B cell (primary cell): Measurements from ENCODE around the gene CCDC6. TPM values are rescaled to one million over a fixed set of nuclear protein-coding genes. Genes with fewer than 3 reads are reported as not detected.

Experiments used
- ATAC-seq: fragments of 200-7000 bp; cut with Tn5 transposase; one replicate; pipeline ENCODE4 v1.10.0; 2021; ENCODE audit warnings: low read depth, mild to moderate bottlenecking, moderate number of reproducible peaks, moderate library complexity
- CTCF ChIA-PET: fragments of 350-600 bp; sonication (Branson Sonifier 250); formaldehyde crosslinking; loops from one replicate; lab custom pipeline; 2021; ENCODE audit warnings: antibody characterized with exemption, inconsistent platforms; lab: Charles Lee
- POLR2A ChIA-PET: fragments of 350-600 bp; sonication (Branson Sonifier 250); formaldehyde crosslinking; loops from one replicate; lab custom pipeline; 2021; ENCODE audit warnings: antibody characterized with exemption; lab: Charles Lee
- DNase-seq: peaks from one replicate; pipeline ENCODE4 v3.0.0; 2013
- H2AFZ ChIP-seq: 2 replicates; pipeline ENCODE4 v1.6.1; 2012; ENCODE audit warnings: mild to moderate bottlenecking, low read depth, low read length; ENCODE audit not compliant: insufficient read depth, poor library complexity, severe bottlenecking
- H3K27ac ChIP-seq, 2 donors: 1 replicate in 1 of 2; 2 replicates in 1 of 2; pipeline ENCODE4 v1.5.1; 2012 to 2013; ENCODE audit warnings: low read length in 2 of 2, mild to moderate bottlenecking in 2 of 2, moderate library complexity in 1 of 2
- H3K27me3 ChIP-seq, 4 experiments: fragments of 200-600 bp in 1 of 4; sonication (generic) in 1 of 4; replicated peaks in 1 of 4; 1 replicate in 2 of 4; 2 replicates in 2 of 4; pipeline versions ENCODE4 v1.6.1 to v1.7.0; 2013 to 2016; ENCODE audit warnings: low read length in 3 of 4, mild to moderate bottlenecking in 2 of 4, mixed read lengths in 1 of 4, moderate library complexity in 1 of 4; ENCODE audit not compliant: insufficient read depth in 4 of 4, control insufficient read depth in 3 of 4; ENCODE audit errors: control extremely low read depth in 1 of 4
- H3K36me3 ChIP-seq, 2 experiments: replicated peaks in 1 of 2; 1 replicate in 1 of 2; 2 replicates in 1 of 2; pipeline versions ENCODE4 v1.6.1 to v1.7.1; 2013; ENCODE audit warnings: low read length in 1 of 2; ENCODE audit not compliant: insufficient read depth in 2 of 2, control insufficient read depth in 1 of 2; ENCODE audit errors: control extremely low read depth in 1 of 2, extremely low read depth in 1 of 2
- H3K4me1 ChIP-seq, 2 donors: fragments of 200-600 bp in 1 of 2; sonication (generic) in 1 of 2; 1 replicate in 1 of 2; 2 replicates in 1 of 2; pipeline versions ENCODE4 v1.5.1 to v1.6.1; 2013 to 2017; ENCODE audit warnings: low read length in 2 of 2; ENCODE audit not compliant: control insufficient read depth in 2 of 2, insufficient read depth in 2 of 2
- H3K4me2 ChIP-seq: replicated peaks from 2 replicates; pipeline ENCODE3; 2012; ENCODE audit warnings: mild to moderate bottlenecking, low read depth, low read length; ENCODE audit not compliant: poor library complexity, severe bottlenecking
- H3K4me3 ChIP-seq, 5 experiments: fragments of 200-600 bp in 1 of 5; sonication (generic) in 1 of 5; 1 replicate in 3 of 5; 2 replicates in 2 of 5; pipeline versions ENCODE4 v1.5.1 to v1.7.0; 2011 to 2016; ENCODE audit warnings: low read length in 4 of 5, mild to moderate bottlenecking in 4 of 5, low read depth in 2 of 5, control low read depth in 1 of 5, moderate library complexity in 1 of 5; ENCODE audit not compliant: insufficient read depth in 1 of 5; ENCODE audit errors: control extremely low read depth in 1 of 5, extremely low read depth in 1 of 5
- H3K79me2 ChIP-seq: fragments of 200-600 bp; sonication (generic); one replicate; pipeline ENCODE4 v1.6.0; 2016; ENCODE audit warnings: low read length; ENCODE audit not compliant: control insufficient read depth, insufficient read depth
- H3K9ac ChIP-seq: fragments of 200-600 bp; sonication (generic); 2 replicates; pipeline ENCODE4 v1.6.1; 2017; ENCODE audit warnings: mild to moderate bottlenecking, low read length, moderate library complexity
- H3K9me3 ChIP-seq, 3 donors: one replicate each; pipeline versions ENCODE4 v1.6.1 to v1.7.1; 2013; ENCODE audit warnings: low read length in 2 of 3; ENCODE audit not compliant: control insufficient read depth in 2 of 3, insufficient read depth in 1 of 3; ENCODE audit errors: control extremely low read depth in 1 of 3
- H4K20me1 ChIP-seq: 2 replicates; pipeline ENCODE4 v1.6.0; 2012; ENCODE audit warnings: mild to moderate bottlenecking, low read length; ENCODE audit not compliant: insufficient read depth, control insufficient read depth, poor library complexity, severe bottlenecking
- H3K27ac Mint-ChIP-seq: one replicate; pipeline ENCODE4 v1.8.0; 2021; ENCODE audit warnings: mixed read lengths
- H3K27me3 Mint-ChIP-seq: one replicate; pipeline ENCODE4 v1.8.0; 2021; ENCODE audit warnings: mixed read lengths
- H3K4me1 Mint-ChIP-seq: one replicate; pipeline ENCODE4 v1.8.0; 2021; ENCODE audit warnings: mixed read lengths
- H3K4me3 Mint-ChIP-seq: one replicate; pipeline ENCODE4 v1.8.0; 2021; ENCODE audit warnings: mixed read lengths
- H3K9me3 Mint-ChIP-seq: one replicate; pipeline ENCODE4 v1.8.0; 2022; ENCODE audit warnings: mixed read lengths; ENCODE audit not compliant: insufficient read depth
- EZH2 ChIP-seq: IDR thresholded peaks from 2 replicates; pipeline ENCODE4 v1.6.1; 2012; ENCODE audit warnings: borderline replicate concordance, low read depth, mild to moderate bottlenecking, moderate library complexity, low read length; ENCODE audit not compliant: insufficient read depth, poor library complexity, severe bottlenecking
- WGBS: methylation state at CpG from one replicate; pipeline ENCODE4 v1.1.5; 2013; ENCODE audit warnings: missing lambda C conversion rate; ENCODE audit not compliant: insufficient coverage; 5-methylcytosine and 5-hydroxymethylcytosine counted together
- intact Hi-C: fragments of 100-400 bp; cut with micrococcal nuclease; formaldehyde crosslinking; loops from one replicate; pipeline ENCODE4 v1.10.0; 2022
- polyA plus RNA-seq: library from polyadenylated mRNA; depleted of rRNA; stranded (reverse); fragments of >200 nt; gene quantifications from 2 replicates; pipeline ENCODE4 v1.2.3, GENCODE V29; 2012
- total RNA-seq, 2 donors: library from RNA; stranded (reverse); fragments of 120-200 nt in 1 of 2; gene quantifications; 1 replicate in 1 of 2; 2 replicates in 1 of 2; pipeline versions ENCODE4 v1.2.3 to v1.2.4, GENCODE V29; 2013 to 2022
- TF ChIP-seq, protein P1 (sequence below): fragments of 200-600 bp; IDR thresholded peaks from one replicate; pipeline ENCODE4 v1.8.0; 2022; ENCODE audit warnings: antibody characterized with exemption, mild to moderate bottlenecking

The CCDC6 gene
- total and polyA plus RNA-seq, 2 donors (not counting 1 experiment from before 2014, with no cell fraction given), result 18.2 to 30.1 TPM

DNA sequence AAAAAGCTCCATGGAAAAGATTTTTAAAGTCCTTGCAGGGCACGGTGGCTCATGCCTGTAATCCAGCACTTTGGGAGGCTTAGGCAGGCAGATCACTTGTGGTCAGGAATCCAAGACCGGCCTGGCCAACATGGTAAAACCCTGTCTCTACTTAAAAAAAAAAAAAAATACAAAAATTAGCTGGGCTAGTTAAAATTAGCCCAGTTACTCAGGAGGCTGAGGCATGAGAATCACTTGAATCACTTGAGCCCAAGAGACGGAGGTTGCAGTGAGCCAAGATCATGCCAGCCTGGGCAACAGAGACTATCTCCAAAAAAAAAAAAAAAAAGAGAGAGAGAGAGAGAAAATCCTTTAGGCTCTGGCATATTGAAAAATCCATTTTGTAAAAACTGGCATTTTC, 61.9 kb downstream of the CCDC6 start:
- intact Hi-C loops, result no loop called here
- Histone ChIP-seq H3K4me1 (peaks cover 0 to 4% of the 10 kb centered on the region in 2 donors), H3K4me3 (no peak overlapping the region), H4K20me1 (peaks cover 4% of the 10 kb centered on the region), H3K4me2 (no peak overlapping the region), H3K27ac (no peak overlapping the region), H2AFZ (no peak overlapping the region), H3K79me2 (peaks cover 69% of the 10 kb centered on the region), H3K36me3 (peaks cover 25 to 57% of the 10 kb centered on the region in 2 experiments), H3K9me3 (no peaks in the 10 kb centered on the region), H3K9ac (no peak overlapping the region), H3K27me3 (no peaks in the 10 kb centered on the region)
- no CpG with 5 or more reads among the region's 3 CpGs for WGBS
- ATAC-seq, result no peak
- no peak overlapping the region for H3K27ac Mint-ChIP-seq
- H3K4me3 Mint-ChIP-seq, result no peak overlapping the region
- DNase-seq, result no peak
- TF ChIP-seq, protein P1, sequence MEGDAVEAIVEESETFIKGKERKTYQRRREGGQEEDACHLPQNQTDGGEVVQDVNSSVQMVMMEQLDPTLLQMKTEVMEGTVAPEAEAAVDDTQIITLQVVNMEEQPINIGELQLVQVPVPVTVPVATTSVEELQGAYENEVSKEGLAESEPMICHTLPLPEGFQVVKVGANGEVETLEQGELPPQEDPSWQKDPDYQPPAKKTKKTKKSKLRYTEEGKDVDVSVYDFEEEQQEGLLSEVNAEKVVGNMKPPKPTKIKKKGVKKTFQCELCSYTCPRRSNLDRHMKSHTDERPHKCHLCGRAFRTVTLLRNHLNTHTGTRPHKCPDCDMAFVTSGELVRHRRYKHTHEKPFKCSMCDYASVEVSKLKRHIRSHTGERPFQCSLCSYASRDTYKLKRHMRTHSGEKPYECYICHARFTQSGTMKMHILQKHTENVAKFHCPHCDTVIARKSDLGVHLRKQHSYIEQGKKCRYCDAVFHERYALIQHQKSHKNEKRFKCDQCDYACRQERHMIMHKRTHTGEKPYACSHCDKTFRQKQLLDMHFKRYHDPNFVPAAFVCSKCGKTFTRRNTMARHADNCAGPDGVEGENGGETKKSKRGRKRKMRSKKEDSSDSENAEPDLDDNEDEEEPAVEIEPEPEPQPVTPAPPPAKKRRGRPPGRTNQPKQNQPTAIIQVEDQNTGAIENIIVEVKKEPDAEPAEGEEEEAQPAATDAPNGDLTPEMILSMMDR, result no peak
- no peak for TF ChIP-seq EZH2
- peaks cover 15% of the 10 kb centered on the region for H3K4me1 Mint-ChIP-seq
- no peaks in the 10 kb centered on the region for H3K9me3 Mint-ChIP-seq
- no peaks in the 10 kb centered on the region for H3K27me3 Mint-ChIP-seq
- CTCF ChIA-PET, result interaction anchor here (0.6 to 2.7 kb wide), 5 partner anchors 8 to 732 kb away, joined by 3 to 24 read pairs (median 3); no protein-coding TSS in a partner anchor
- POLR2A ChIA-PET, result no interaction called here

DNA sequence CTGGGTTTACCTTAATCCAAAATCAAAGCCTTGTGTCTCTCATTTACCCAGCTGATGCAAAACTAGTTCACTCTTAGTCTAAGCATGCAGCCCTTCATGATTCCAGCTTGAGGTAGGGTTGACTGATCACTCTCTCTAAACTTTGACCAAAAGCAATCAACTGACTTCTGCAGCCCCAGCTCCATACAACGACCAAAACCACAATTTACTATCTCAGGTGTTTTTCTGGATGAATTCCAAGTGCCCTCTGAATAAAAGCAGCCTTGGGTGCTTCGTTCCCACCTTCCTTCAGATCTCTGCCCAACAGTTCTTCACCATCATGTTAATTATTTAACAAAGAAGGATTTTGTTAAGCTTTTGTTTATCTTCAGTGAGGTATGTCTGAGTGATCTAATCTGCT, 62.6 kb downstream of the CCDC6 start:
- no peak overlapping the region for H3K9ac ChIP-seq
- TF ChIP-seq, protein P1, result no peak
- TF ChIP-seq EZH2, result no peak
- no peaks in the 10 kb centered on the region for H3K27me3 Mint-ChIP-seq
- H4K20me1 ChIP-seq, result peaks cover 4% of the 10 kb centered on the region
- intact Hi-C loops, result no loop called here
- H3K9me3 ChIP-seq, result no peaks in the 10 kb centered on the region
- H3K4me3 Mint-ChIP-seq, result no peak overlapping the region
- no peaks in the 10 kb centered on the region for H3K27me3 ChIP-seq
- H2AFZ ChIP-seq, result no peak overlapping the region
- no peak overlapping the region for H3K27ac ChIP-seq
- peaks cover 18% of the 10 kb centered on the region for H3K4me1 Mint-ChIP-seq
- peaks cover 0 to 4% of the 10 kb centered on the region in 2 donors for H3K4me1 ChIP-seq
- no CpG with 5 or more reads among the region's 2 CpGs for WGBS
- ChIA-PET POLR2A (no interaction called here), CTCF (interaction anchor here (0.6 to 2.7 kb wide), 5 partner anchors 8 to 56 kb away, joined by 3 to 24 read pairs (median 5); no protein-coding TSS in a partner anchor)
- peaks cover 20 to 50% of the 10 kb centered on the region in 2 experiments for H3K36me3 ChIP-seq
- H3K27ac Mint-ChIP-seq, result no peak overlapping the region
- no peak for DNase-seq
- peaks cover 68% of the 10 kb centered on the region for H3K79me2 ChIP-seq
- no peaks in the 10 kb centered on the region for H3K9me3 Mint-ChIP-seq
- H3K4me2 ChIP-seq, result no peak overlapping the region
- ATAC-seq, result no peak
- no peak overlapping the region for H3K4me3 ChIP-seq
